Measurements from ENCODE around the gene SPATS2.
A peak's percentile ranks its signal among the peaks of the same experiment; 100 is the strongest.

Gene SPATS2

GRCh38 chr12:49345051-49345824 is 22.0 kb upstream of the SPATS2 start:
- Histone ChIP-seq H3K9me3 (ENCODE audit: control insufficient read depth, insufficient read depth, low read length) (no peaks in the 10 kb centered on the region), H3K27me3 (ENCODE audit: control insufficient read depth, low read length) (peaks cover 77% of the 10 kb centered on the region), H3K79me2 (ENCODE audit: control insufficient read depth, low read length) (no peaks in the 10 kb centered on the region), H3K9me2 (replicated peaks; ENCODE audit: control insufficient read depth, low read length) (no peaks in the 10 kb centered on the region), H3F3A (ENCODE audit: control insufficient read depth, insufficient read depth) (peaks cover 12% of the 10 kb centered on the region), H3K27ac (ENCODE audit: low read depth, low read length) (no peak overlapping the region), H3K4me1 (ENCODE audit: control insufficient read depth, low read length) (peaks cover 58% of the 10 kb centered on the region), H3K36me3 (ENCODE audit: control insufficient read depth, low read length) (no peaks in the 10 kb centered on the region), H3K4me2 (ENCODE audit: low read length) (peak overlapping the region; percentile 62), H3K4me3 (ENCODE audit: low read length) (peak overlapping the region; percentile 52), H4K20me1 (ENCODE audit: control insufficient read depth, insufficient read depth, low read depth, low read length) (0 out of 2 replicates have a peak, but pooled peaks cover 2% of the 10 kb centered on the region)
- TF ChIP-seq CTCF (IDR thresholded peaks at IDR 0.05; ENCODE audit: low read depth, low read length, poor library complexity, severe bottlenecking) = no peak
- peak; percentile 64; the same call in 1 of the 2 replicates for TF ChIP-seq EZH2phosphoT487 (IDR thresholded peaks at IDR 0.05; ENCODE audit: borderline replicate concordance, low read length)

GRCh38 chr12:49345825-49346658 is 21.2 kb upstream of the SPATS2 start:
- Histone ChIP-seq H3K4me2 (ENCODE audit: low read length) (peak overlapping the region; percentile 62), H3K4me1 (ENCODE audit: control insufficient read depth, low read length) (peaks cover 58% of the 10 kb centered on the region), H3K27ac (ENCODE audit: low read depth, low read length) (no peak overlapping the region), H3K9me3 (ENCODE audit: control insufficient read depth, insufficient read depth, low read length) (no peaks in the 10 kb centered on the region), H3K36me3 (ENCODE audit: control insufficient read depth, low read length) (no peaks in the 10 kb centered on the region), H3K27me3 (ENCODE audit: control insufficient read depth, low read length) (peaks cover 69% of the 10 kb centered on the region), H3K4me3 (ENCODE audit: low read length) (peak overlapping the region; percentile 52), H3F3A (ENCODE audit: control insufficient read depth, insufficient read depth) (peaks cover 7% of the 10 kb centered on the region; the same call in 1 of the 2 replicates), H3K9me2 (replicated peaks; ENCODE audit: control insufficient read depth, low read length) (no peaks in the 10 kb centered on the region), H4K20me1 (ENCODE audit: control insufficient read depth, insufficient read depth, low read depth, low read length) (0 out of 2 replicates have a peak, but pooled peaks cover 2% of the 10 kb centered on the region), H3K79me2 (ENCODE audit: control insufficient read depth, low read length) (no peaks in the 10 kb centered on the region)
- no peak for TF ChIP-seq CTCF (IDR thresholded peaks at IDR 0.05; ENCODE audit: low read depth, low read length, poor library complexity, severe bottlenecking)
- TF ChIP-seq EZH2phosphoT487 (IDR thresholded peaks at IDR 0.05; ENCODE audit: borderline replicate concordance, low read length) = peak; percentile 93

- Histone ChIP-seq H3K27ac (ENCODE audit: low read depth, low read length) (no peak within 1 kb of the TSS), H3K36me3 (ENCODE audit: control insufficient read depth, low read length) (no peaks in the 10 kb centered on the region), H3K9me3 (ENCODE audit: control insufficient read depth, insufficient read depth, low read length) (no peaks in the 10 kb centered on the region), H3K79me2 (ENCODE audit: control insufficient read depth, low read length) (no peaks in the 10 kb centered on the region), H3K4me3 (ENCODE audit: low read length) (peak within 1 kb of the TSS; percentile 52), H3K4me1 (ENCODE audit: control insufficient read depth, low read length) (peaks cover 58% of the 10 kb centered on the region), H3F3A (ENCODE audit: control insufficient read depth, insufficient read depth) (peaks cover 7% of the 10 kb centered on the region; the same call in 1 of the 2 replicates), H3K9me2 (replicated peaks; ENCODE audit: control insufficient read depth, low read length) (no peaks in the 10 kb centered on the region), H3K4me2 (ENCODE audit: low read length) (peak within 1 kb of the TSS; percentile 62), H3K27me3 (ENCODE audit: control insufficient read depth, low read length) (peaks cover 62% of the 10 kb centered on the region), H4K20me1 (ENCODE audit: control insufficient read depth, insufficient read depth, low read depth, low read length) (0 out of 2 replicates have a peak, but pooled peaks cover 2% of the 10 kb centered on the region)
- TF ChIP-seq EZH2phosphoT487 (IDR thresholded peaks at IDR 0.05; ENCODE audit: borderline replicate concordance, low read length) (peak; percentile 97; the same call in 1 of the 2 replicates), CTCF (IDR thresholded peaks at IDR 0.05; ENCODE audit: low read depth, low read length, poor library complexity, severe bottlenecking) (no peak)
Measured at GRCh38 chr12:49346659-49347310, 20.5 kb upstream of the SPATS2 start, which contains the start of gene DNAJC22. TSS of gene DNAJC22 (plus strand) at chr12:49346888. CDS start at chr12:49348873, 1,985 bp downstream.
